GM19099 (cell line): ENCODE measurements around the gene DAB2IP.

Source experiments
- POLR2A ChIP-seq: IDR thresholded peaks from 3 replicates; pipeline ENCODE4 v1.6.1; 2011; ENCODE audit warnings: low read depth; ENCODE audit not compliant: insufficient read length; ENCODE audit errors: extremely low read depth

Gene DAB2IP

DNA sequence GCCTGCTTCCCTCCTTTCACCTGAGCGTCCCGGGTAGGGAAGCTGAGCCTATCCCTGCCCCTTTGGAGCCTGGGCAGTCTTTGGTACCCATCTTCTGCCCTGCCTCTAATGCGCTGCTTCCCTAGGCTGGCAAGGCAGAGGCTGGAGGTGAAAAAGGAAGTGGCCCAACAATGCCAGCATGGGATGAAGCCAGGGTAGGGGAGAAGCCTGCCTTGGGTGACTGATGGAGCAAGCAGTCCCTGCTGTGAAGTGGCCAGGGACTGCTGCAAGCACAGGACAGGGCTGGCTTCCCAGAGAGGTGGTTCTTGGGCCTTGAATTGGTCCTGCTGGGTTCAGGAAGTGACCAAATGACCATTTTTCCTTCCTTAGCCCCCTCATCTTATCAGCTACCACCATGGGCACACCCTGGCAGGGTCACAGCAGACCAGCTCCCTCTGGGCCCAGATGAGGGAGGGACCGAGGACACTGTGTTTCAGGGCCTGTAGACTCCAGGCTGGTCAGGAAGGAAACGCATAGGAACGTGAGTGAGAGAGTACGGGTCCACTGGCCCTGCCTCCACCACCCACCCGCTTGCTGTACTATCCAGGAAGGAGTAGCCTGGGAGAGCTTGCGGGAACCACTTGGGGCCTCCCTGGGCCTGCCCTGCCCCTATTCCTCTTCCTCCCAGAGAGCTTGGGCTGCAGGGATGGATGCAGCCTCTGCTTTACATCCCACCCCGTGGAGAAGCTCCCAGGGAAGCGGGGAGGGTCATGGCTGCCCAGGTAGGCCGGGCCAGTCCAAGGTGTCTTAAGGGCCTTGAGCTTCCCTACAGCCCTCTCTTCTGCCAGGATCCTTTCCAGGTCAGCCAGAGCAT is 102.6 kb downstream of the DAB2IP start:
- TF ChIP-seq POLR2A = no peak

DNA sequence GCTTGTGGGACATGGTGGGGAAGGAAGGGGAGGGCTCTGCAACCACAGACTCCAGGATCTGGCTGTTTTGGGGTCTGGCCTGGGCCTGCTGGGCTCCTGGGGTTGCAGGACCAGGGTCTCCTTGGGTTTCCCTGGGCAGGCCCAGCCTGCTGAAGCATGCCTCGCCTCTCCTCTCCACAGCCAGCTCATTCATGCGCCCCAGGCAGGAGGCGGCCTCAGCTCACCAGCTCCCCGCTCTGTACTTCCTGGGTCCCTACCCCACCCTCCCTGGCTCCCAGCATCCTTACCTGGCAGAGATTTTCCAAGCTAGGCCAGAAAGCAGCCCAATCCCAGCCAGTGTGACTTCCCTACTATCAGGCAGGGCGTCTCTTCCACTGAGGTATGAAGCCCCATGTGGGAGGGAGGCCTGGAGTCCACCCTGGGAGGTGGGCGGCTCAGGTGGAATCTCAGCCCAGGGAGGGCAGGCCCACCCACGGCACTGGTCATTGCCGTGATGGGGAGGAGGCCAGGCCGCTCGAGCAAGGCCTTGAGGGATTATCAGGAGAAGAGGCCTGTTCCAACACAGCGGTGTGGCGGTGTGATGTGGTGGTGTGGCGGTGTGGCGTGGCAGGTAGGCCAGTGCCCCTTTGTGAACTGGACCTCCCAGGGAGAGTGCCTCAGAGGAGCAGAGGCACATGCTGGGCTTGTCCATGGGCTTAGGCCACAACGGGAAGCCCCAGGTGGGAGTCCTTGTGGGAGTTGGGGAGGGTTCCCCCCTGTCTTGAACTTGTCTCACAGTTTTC is 103.4 kb downstream of the DAB2IP start:
- TF ChIP-seq POLR2A = no peak

DNA sequence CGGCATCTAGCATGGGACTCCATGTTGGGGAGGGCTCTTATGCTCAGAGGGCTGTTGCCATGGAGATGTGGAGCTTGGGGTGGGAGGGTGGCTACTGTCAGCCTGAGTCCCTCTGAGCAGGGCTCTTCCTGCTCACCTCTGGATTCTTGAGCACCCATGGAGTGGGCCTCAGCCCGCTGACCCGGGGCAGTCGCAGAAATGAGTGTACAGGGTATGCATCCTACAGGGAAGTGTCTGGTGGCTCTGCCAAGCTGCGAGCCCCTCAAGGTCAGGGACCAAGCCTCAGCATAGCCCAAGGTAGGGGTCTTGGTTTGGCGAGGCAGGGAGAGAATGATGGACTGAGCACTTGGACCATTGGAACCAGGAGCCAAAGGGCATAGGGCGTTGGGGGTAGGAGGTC is 104.1 kb downstream of the DAB2IP start:
- no peak for TF ChIP-seq POLR2A

DNA sequence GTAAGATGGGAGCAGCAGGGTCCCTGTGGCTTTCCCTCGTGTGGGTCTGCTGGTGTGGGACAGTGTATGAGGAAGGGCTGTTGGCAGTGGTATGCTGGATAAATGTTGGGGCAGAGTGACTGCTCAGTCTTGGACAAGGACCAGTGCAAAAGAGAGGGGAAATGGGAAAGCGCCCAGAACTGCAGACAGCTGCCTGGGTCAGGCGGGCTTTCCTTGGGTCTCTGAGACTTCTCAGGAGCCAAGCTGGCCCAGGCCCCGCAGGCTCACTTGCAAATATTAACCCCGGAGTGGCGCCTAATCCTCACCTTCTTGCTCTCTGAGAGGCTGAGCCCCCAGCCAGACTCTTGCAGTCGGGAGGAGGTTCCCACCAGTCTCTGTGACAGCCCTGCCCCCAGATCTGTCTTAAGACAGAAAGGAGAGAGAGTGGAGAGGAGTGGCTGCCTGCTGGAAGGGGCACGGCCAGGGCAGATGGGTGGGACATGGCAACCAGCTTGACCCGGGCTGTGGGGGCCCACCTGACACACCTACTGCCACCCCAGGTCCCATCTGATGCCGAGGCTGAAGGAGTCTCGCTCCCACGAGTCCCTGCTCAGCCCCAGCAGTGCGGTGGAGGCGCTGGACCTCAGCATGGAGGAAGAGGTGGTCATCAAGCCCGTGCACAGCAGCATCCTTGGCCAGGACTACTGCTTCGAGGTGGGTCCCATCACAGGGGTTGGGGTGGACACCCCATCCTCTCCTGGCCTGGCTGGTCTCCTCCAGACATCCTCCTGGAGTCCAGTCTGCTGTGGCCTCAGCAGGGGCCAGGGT is 105.2 kb downstream of the DAB2IP start:
- TF ChIP-seq POLR2A = no peak

DNA sequence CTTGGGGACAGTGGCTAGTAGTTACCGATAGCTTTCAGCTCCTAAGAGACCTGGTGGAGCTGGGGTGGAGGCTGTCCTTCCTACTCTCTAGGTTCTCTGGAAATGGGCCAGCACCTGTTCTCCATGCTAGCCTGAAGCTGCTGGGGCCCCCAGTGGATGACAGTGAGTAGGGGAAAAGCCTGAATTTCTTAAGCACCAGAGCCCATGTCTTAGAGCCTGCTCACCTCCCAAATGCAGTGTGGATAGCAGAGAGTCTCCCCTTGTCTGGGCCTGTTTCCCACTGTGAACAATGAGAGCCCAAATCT is 105.8 kb downstream of the DAB2IP start:
- no peak for TF ChIP-seq POLR2A

DNA sequence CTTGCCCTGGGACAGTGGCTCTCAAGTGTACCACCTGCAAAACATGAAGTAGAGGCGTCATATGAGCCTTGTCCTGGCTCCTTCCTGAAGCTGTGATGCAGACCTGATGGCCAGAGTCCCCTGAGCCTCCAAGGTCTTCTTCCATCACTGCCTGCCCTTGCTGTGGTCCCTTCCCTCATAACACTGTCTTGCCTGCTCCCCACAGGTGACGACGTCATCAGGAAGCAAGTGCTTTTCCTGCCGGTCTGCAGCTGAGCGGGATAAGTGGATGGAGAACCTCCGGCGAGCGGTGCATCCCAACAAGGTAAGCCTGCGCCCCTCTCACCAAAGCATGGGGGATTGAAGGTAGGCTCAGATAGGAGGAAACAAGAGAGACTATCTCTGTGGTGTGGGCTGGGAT is 107.3 kb downstream of the DAB2IP start:
- TF ChIP-seq POLR2A = no peak

DNA sequence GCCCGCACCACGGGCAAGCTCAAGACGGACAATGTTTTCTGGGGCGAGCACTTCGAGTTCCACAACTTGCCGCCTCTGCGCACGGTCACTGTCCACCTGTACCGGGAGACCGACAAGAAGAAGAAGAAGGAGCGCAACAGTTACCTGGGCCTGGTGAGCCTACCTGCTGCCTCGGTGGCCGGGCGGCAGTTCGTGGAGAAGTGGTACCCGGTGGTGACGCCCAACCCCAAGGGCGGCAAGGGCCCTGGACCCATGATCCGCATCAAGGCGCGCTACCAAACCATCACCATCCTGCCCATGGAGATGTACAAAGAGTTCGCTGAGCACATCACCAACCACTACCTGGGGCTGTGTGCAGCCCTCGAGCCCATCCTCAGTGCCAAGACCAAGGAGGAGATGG is 108.6 kb downstream of the DAB2IP start:
- no peak for TF ChIP-seq POLR2A

DNA sequence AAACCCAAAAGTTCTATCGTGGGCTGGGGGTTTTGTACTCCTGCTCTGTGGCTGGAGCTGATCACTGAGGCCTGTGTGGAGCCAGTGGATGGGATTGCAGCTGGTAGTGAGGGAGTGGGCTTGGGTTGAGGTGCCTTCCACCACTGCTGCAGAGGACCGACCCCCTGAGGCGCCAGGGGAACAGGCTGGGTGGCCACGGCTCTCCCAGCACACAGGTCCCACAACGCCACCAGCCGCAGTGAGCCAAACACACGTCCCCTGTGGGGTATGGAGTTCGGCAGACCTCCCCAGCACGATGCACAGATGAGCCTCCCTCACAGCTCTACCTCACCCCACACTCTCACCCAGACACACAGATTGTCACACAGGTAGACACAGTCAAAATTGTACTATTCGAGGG is 109.1 kb downstream of the DAB2IP start:
- TF ChIP-seq POLR2A = no peak

DNA sequence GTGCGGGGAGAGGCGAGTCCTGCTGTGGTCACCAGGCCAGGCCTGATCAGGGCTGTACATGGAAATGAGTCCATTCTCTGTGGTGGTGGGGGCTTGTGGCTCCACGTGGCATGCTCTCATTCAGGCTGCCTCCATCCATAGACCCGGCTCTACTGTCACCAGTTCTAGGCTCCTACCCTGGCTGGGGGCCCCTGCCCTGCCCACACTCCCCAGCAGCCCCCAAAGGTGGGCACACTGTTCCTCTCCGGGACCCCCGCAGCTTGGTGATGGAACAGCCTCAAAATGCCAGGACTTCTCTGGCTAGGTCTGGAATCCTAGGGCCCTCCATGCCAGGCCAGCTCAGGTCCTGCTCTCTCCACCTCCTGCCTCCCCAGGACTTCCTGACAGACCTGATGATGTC is 111.7 kb downstream of the DAB2IP start:
- TF ChIP-seq POLR2A = no peak

DNA sequence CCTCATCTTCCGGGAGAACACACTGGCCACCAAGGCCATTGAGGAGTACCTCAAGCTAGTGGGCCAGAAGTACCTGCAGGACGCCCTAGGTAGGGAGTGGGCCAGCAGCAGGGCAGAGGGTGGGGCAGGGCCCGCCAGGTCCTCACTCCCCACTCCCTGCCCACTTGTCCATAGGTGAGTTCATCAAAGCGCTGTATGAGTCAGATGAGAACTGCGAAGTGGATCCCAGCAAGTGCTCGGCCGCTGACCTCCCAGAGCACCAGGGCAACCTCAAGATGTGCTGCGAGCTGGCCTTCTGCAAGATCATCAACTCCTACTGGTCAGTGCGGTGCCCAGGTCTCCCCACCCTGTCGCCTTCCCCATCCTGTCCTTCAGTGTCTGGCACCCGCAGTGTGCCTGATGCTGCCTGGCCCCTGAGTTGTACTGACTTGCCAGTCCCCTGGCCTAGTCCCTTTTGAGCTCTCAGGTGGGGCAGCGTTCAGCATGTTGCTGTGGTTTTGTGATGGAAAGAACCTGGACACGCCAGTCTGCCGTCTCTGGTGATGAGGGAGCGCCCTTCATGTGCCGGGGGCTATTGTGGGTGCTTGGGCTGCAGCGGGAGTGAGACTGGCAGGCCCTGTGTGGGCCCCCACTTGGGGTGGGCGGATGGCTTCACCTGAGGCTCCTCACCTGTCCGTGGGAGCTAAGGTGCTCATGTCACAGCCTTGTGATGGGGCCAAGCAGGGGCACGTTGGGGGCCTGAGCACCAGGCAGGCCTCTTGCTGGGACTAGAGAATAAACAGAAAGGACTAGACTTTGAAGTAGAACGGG is 112.3 kb downstream of the DAB2IP start:
- no peak for TF ChIP-seq POLR2A

DNA sequence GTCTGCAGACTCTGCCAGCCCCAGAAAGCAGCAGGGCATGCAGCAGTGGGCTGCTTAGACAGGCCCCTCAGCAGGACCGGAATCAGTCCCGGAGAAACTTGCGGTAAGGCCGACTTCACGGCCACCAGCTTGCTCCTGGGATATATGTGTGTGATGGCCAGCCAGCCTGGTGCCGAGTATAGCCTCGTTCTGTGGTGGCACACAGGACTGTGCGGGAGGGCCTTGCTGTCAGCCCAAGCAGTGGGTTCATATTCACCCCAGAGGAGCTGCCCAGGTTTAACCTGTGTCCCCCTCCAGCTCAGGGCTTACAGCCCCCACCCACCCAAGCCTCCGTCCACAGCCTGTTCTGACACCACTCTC is 112.9 kb downstream of the DAB2IP start:
- TF ChIP-seq POLR2A = no peak

DNA sequence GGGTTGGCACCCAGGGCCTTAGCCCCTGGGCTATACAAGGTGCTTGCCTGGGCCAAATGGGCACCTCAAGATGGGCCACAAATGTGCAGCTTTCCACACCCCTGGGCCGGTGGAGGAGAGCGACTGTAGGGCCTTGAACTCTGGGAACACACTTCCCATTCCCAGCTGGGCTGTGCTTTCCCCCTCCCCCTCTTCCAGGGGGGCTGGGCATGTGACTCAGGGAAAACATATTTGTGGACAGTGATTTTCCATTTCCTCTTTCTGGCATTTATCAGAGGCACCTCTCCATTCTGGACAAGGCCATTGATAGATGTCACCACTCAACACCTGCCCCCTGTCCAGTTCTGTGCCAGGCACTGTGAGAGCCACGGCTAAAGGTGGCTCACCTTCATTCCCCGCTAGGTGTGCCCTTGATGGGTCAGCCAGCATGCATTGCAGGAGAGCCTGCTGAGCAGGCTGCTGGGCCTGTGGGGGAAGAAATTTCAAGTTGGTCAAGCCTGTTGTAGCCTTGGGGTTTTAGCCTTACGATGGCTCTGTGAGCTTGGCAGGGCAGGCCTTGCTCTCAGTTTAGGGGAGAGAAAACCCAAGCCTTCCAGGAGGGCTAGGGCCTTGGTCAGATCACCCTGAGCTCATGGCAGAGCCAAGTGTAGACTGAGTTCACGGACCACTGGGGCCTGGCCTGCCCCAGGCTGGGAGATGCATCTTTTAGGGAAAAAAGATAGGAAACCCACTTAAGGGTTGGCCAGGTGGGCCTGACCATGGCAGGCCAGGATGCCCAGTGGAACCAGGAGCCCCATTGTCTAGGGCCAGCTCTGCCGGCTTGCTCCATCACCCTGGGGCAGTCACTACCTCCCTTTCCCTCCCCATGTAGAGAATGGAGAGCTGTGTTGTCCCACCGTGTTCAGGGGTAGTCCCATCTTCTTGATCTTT is 113.9 kb downstream of the DAB2IP start:
- no peak for TF ChIP-seq POLR2A

DNA sequence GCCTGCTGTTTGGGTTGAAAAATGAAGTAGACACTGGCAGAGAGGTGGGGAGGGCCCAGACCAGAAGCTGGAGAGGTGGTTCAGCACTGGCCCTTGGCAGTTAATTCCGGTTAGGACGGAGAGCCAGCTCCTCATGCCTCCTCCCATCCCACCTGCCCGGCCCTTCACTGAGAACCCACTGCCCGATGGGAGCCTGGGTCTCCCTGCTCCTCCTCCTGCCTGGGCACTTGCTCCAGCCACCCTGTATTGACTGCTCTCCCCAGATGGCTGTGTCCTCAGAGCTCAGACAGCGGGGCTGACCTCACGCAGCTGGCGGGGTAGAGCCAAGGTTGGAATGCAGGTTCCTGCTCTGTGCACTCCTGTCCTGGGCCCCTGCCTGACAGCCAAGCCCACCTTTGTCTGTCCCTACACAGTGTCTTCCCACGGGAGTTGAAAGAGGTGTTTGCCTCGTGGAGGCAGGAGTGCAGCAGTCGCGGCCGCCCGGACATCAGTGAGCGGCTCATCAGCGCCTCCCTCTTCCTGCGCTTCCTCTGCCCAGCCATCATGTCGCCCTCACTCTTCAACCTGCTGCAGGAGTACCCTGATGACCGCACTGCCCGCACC is 114.7 kb downstream of the DAB2IP start:
- TF ChIP-seq POLR2A = no peak
